ENCODE data around the gene NUAK1. TPM values are rescaled to one million over a fixed set of nuclear protein-coding genes. Genes with fewer than 3 reads are reported as not detected.

NUAK1 gene
- total RNA-seq, 1 experiment from 2014 or later = 7.4 TPM

DNA sequence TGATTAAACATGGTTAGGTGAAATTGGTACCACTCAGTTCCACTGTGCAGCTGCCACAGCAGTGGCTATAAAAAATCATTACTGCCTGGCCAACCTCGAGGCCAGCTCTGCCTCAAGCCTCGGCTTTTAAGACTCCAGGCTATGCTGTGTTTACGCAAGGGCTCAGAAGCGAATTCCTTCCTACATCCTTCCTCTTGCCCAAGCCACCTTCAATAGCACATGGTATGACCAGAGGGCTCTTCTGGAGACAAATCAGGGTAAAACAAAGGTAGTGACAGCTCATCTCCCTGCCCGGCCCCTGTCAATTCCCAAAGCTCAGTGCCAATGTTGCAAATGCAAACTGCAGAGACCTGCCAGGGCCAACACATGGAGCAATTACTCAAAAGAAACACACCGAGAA, 31.9 kb downstream of the NUAK1 start:
- H3K9me2 ChIP-seq (ENCODE audit: insufficient read depth) = no peaks in the 10 kb centered on the region
- no peak overlapping the region for H3K27ac ChIP-seq (ENCODE audit: low read depth, low read length)
- H3K79me2 ChIP-seq (ENCODE audit: insufficient read depth, low read length) = no peaks in the 10 kb centered on the region
- RAD21 ChIA-PET (ENCODE audit: low non-redundant PET in 1 of 2, low total read pairs in 2 of 2, uncharacterized antibody in 2 of 2, unreplicated experiment in 2 of 2) = no interaction called here
- no peak for ATAC-seq
- no peaks in the 10 kb centered on the region for H3K36me3 ChIP-seq (ENCODE audit: control insufficient read depth in 1 of 2, insufficient read depth in 2 of 2, low read length in 2 of 2)
- H2AFZ ChIP-seq (ENCODE audit: low read depth, low read length, poor library complexity, severe bottlenecking) = no peak overlapping the region
- H3K9me3 ChIP-seq (ENCODE audit: control insufficient read depth in 1 of 2, insufficient read depth in 1 of 2, low read depth in 1 of 2, low read length in 2 of 2) = no peaks in the 10 kb centered on the region
- intact Hi-C loops (cut with micrococcal nuclease) = no loop called here
- H3K4me3 ChIP-seq (replicated peaks in 1 of 2; ENCODE audit: low read depth in 1 of 2, low read length in 2 of 2) = no peak overlapping the region
- peaks cover 0 to 3% of the 10 kb centered on the region in 2 experiments; a peak in 1 of 4 replicates for H3K4me1 ChIP-seq (ENCODE audit: control insufficient read depth in 1 of 2, insufficient read depth in 2 of 2, low read length in 2 of 2)
- H3K9ac ChIP-seq (ENCODE audit: low read length) = no peak overlapping the region
- TF ChIP-seq SRF (IDR thresholded peaks at IDR 0.05; ENCODE audit: low read depth) (no peak), CBX3 (IDR thresholded peaks at IDR 0.05; ENCODE audit: low read depth) (no peak), SP1 (IDR thresholded peaks at IDR 0.05; ENCODE audit: low read depth) (no peak), ELF1 (IDR thresholded peaks at IDR 0.05; ENCODE audit: borderline replicate concordance, low read depth) (no peak), RAD21 (IDR thresholded peaks at IDR 0.05; ENCODE audit: low read depth) (no peak), CTCF (IDR thresholded peaks at IDR 0.05 in 2 of 3, conservative IDR thresholded peaks at IDR 0.05 in 1 of 3; ENCODE audit: borderline replicate concordance in 1 of 3, insufficient read depth in 1 of 3, low read depth in 2 of 3, low read length in 2 of 3) (no peak), POLR2AphosphoS5 (IDR thresholded peaks at IDR 0.05; ENCODE audit: low read depth, low read length) (no peak), EZH2 (IDR thresholded peaks at IDR 0.05) (no peak), FOSL1 (IDR thresholded peaks at IDR 0.05; ENCODE audit: low read depth) (no peak), REST (IDR thresholded peaks at IDR 0.05; ENCODE audit: low read depth) (no peak), EZH2phosphoT487 (IDR thresholded peaks at IDR 0.05; ENCODE audit: borderline replicate concordance) (no peak), ATF3 (IDR thresholded peaks at IDR 0.05) (no peak), POLR2A (IDR thresholded peaks at IDR 0.05; ENCODE audit: borderline replicate concordance, extremely low read depth, insufficient read depth, insufficient read length) (no peak), ZNF274 (IDR thresholded peaks at IDR 0.05; ENCODE audit: low read depth, low read length) (no peak)
- H3K4me2 ChIP-seq (ENCODE audit: low read length) = no peak overlapping the region
- no TSS peak for BruUV-seq (replicated peaks)
- POLR2A ChIA-PET = no interaction called here
- CTCF ChIA-PET = no interaction called here
- DNase-seq (ENCODE audit: low read depth, low spot score) = no peak
- H4K20me1 ChIP-seq (ENCODE audit: insufficient read depth) = no peaks in the 10 kb centered on the region
- no peaks in the 10 kb centered on the region for H3K27me3 ChIP-seq (ENCODE audit: insufficient read depth, low read length)

Measured in HCT116 (cell line).